Measurements from ENCODE around the gene RIPK4.

DNA sequence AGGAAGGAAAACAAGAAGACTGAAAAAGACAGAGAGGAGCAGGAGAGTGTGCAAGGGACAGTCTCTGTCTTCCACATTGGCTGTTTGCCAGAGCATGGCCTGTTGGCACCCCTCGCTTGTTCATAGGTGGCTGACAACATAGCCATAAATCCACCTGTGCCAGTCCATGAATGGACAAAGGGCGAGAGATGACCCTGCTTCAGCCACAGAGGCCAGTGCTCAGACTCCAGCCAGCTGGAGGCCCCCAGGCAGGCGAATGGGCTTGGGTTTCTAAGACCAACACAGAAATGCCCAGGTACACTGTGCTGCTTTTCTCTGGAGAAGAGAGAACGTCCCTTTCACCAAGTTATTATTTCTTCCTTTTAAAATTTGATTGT, 60.6 kb downstream of the RIPK4 start:
- TF ChIP-seq, protein P1, sequence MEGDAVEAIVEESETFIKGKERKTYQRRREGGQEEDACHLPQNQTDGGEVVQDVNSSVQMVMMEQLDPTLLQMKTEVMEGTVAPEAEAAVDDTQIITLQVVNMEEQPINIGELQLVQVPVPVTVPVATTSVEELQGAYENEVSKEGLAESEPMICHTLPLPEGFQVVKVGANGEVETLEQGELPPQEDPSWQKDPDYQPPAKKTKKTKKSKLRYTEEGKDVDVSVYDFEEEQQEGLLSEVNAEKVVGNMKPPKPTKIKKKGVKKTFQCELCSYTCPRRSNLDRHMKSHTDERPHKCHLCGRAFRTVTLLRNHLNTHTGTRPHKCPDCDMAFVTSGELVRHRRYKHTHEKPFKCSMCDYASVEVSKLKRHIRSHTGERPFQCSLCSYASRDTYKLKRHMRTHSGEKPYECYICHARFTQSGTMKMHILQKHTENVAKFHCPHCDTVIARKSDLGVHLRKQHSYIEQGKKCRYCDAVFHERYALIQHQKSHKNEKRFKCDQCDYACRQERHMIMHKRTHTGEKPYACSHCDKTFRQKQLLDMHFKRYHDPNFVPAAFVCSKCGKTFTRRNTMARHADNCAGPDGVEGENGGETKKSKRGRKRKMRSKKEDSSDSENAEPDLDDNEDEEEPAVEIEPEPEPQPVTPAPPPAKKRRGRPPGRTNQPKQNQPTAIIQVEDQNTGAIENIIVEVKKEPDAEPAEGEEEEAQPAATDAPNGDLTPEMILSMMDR (IDR thresholded peaks at IDR 0.05) = no peak
- TF ChIP-seq EZH2 (IDR thresholded peaks at IDR 0.05; ENCODE audit: borderline replicate concordance, insufficient read depth, low read depth, low read length, poor library complexity, severe bottlenecking) = no peak

All from B cell (primary cell).